NCI-H2107 treated with DMSO at 0.1 percent for 48 hours (cell line): ENCODE measurements around the gene PLA2G15.

Source experiments
- DNase-seq: peaks from one replicate; lab custom pipeline; 2025; ENCODE audit not compliant: unreplicated experiment; lab: John Stamatoyannopoulos, UW

PLA2G15 gene

DNA sequence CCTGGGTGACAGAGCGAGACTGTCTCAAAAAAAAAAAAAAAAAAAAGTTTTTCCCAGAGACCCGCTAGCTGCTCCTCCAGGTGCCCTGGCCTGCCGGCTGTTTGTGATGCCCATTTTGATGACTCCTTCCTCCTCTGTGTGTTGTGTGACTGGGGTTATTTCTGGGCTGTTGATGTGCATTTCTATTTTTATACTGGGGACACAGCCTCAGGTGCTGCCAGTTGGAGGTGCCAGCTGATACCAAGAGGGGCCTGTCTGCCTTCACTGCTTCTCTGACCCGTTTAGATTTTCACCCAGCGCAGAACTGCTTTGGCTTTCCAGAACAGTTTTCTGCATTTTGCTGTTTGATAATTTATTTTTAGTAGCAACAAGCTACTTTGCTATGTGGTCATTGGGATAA lies 6.7 kb downstream of the PLA2G15 start:
- no peak for DNase-seq

DNA sequence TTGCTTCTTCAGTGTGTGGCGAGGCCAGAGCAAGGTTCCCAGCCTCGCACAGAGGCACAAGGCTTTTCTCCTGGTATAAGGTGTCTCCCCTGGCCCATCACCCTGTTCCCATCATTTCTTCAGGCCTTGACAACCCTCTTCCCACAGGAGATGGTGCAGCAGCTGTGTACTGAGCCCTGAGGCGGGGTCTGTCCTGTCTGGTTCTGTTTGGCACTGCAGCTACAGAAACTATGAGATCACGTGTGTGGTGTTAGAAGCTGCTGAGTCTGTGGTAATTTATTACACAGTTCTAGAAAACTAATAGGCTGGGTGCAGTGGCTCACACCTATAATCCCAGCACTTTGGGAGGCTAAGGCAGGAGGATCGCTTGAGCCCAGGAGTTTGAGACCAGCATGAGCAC lies 7.2 kb downstream of the PLA2G15 start:
- no peak for DNase-seq

DNA sequence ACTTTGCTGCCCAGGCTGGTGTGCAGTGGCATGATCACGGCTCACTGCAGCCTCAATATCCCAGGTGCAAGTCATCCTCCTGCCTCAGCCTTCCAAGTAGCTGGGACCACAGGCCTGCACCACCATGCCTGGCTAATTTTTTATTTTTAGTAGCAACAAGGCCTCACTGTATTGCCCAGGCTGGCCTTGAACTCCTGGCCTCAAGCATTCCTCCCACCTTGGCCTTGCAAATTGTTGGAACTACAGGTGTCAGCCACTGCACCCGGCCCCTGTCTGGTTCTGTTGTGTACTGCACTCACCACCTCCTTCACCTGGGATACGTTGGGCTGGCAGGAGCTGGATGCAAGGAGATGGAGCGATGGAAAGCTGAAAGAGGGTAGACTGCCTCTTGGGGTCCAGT lies 8.5 kb downstream of the PLA2G15 start:
- DNase-seq: no peak

DNA sequence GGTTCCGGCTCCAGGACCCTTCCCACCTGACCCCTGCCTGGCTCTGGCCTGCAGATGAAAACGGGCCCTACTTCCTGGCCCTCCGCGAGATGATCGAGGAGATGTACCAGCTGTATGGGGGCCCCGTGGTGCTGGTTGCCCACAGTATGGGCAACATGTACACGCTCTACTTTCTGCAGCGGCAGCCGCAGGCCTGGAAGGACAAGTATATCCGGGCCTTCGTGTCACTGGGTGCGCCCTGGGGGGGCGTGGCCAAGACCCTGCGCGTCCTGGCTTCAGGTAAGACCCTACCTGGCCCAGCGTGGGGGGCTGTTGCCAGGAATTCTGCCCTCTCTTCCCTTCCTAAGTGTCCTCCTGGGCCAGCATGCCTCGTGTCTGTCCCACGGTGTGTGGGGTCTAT lies 10.5 kb downstream of the PLA2G15 start:
- DNase-seq: no peak

DNA sequence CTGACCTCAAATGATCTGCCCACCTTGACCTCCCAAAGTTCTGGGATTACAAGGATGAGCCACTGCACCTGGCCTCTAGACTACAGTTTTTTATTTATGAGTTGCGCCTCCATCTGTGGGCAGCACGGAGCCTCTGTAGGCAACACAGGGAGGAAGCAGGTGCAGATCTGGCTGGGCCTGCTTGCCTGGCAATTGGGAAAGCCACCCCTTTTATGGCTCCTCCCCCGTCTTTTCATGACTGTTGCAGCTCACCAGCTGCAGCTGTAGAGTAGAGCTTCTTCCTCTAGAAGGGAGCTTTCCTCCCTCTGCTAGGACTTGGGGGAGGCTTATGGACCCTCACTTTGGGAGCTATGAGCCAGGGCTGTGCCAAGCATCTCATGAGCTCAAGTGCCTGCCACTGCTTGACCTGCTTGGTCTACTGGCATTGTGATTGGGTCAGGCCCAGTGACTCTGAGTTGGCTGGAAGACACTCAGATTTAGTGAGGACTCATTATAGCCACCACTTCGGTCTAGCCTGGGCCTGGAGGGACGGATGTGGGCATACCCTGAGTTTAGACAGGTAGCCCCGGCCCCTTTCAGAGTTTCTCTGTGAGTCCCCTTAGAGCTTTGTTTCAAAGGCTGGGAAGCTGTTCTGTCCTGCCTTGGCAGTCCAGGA lies 12.2 kb downstream of the PLA2G15 start:
- DNase-seq: peak; percentile 66

DNA sequence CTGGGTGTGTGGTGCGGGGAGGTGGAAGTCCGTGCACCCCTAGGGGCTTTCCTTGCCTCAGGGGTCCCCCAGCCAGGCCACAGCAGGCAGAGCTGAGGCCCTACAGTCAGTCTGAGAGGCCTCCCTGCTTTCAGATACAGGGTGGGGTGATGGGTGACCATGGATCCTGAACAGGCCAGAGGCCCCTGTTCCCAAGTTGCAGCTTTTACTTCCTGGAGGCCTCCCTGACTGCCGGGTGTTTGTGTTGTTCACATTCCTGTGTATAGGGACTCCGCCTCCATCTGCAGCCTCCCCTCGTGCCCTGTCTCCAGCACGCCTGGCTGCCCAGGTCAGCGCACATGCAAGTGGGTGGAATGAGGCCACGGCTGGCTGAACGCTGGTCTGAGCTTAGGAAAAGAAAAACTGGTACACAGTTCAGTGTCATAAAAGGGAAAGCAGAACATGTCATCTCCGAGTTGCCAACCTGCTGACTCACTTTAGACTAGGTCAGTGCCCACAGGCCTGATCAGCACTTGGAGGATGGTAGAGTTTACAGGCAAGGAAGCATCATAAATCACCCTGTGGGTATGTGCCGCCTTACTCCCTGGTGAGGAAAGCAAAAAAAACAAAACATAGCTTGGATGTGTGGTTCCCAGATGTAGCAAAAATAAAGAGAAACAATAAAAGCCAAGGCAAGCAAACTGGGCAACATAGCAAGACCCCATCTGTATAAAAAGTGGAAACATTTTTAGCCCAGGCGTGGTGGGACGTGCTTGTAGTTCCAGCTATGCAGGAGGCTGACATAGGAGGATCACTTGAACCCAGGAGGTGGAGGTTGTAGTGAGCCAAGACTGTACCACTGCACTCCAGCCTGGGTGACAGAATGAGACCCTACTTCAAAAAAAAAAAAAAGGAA lies 13.0 kb downstream of the PLA2G15 start:
- no peak for DNase-seq

DNA sequence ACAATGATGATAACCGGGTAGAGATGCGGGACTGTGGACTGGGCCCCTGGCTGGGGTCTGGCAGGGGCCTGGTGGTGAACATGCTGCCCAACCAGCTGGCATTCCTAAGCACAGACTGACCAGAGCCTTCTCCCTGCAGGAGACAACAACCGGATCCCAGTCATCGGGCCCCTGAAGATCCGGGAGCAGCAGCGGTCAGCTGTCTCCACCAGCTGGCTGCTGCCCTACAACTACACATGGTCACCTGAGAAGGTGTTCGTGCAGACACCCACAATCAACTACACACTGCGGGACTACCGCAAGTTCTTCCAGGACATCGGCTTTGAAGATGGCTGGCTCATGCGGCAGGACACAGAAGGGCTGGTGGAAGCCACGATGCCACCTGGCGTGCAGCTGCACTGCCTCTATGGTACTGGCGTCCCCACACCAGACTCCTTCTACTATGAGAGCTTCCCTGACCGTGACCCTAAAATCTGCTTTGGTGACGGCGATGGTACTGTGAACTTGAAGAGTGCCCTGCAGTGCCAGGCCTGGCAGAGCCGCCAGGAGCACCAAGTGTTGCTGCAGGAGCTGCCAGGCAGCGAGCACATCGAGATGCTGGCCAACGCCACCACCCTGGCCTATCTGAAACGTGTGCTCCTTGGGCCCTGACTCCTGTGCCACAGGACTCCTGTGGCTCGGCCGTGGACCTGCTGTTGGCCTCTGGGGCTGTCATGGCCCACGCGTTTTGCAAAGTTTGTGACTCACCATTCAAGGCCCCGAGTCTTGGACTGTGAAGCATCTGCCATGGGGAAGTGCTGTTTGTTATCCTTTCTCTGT lies 14.0 kb downstream of the PLA2G15 start:
- DNase-seq: no peak

DNA sequence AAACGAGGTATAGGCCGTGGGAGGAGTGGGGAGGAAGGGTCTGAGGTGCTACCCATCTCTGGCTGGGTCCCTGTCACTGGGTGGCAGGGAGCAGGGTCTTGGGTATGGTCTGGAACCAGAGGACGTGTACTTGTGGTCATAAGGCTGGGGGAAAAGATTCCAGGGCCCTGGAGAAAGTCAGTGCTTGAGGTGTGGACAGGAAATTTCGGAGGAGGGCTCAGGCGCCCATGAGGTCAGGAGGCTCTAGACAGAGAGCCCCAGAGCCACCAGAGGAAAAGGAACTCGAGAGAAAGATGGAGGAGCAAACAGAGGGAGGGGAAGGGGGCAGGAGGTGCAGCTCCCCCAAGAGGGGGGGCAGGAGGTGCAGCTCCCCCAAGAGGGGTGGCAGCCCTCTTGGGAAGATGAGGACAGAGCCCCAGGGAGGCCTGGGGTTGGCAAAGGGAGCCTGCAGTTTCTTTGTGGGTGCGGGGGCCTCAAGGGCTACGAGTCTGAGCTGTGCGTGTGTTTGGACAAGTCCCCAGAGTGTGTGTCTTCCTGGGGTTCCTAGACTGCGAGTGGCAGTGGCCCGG lies 18.5 kb downstream of the PLA2G15 start:
- DNase-seq: no peak

DNA sequence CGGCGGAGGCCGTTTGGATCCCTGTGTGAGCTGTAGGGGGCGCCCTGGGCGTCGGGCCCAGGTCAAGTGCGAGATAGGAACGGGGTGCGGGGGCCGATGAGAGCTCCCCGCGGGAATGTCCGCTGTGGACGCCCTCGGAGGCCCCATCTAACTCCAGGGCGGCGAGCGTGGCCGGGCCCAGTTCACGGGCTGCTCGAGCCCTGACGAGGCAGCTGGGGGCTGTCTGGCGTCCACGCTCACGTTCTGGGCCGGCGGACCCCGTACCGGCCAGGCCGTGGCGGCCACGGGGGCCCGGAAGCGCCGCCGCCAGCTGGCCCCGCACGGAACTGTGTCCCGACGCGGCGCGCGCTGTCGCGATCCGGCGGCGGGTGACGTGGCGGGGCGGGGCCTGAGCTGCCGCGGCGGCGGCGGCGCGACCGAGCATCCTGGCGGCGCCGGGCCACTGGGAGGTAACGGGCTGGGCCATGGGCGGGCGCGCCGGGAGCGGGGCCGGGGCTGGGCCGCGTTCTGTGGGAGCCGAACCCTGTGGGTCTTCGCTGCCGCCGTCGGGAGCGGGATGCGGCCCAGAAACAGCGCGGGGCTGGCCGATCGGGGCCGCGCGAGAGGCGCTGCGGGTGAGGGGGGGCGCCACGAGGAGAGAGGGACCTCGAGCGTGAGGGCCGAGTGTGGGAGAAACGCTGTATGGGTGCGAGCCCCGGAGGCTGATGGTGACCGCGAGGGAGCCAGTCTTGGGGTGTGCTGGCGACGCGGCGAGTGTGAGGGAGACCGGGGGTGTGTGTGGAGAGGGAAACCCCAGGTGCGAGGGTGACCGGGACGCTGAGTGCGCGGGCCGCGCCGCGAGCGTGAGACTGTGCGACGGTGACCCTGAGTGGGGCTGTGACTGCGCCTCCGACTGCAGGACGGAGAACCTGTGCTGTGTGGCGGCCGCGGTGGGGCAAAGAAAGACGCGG lies 19.2 kb downstream of the PLA2G15 start, which contains the start of gene SLC7A6:
SLC7A6 (plus strand) TSS at position 399 of the 950 bp plus-strand sequence. CDS start 10,201 bp downstream, outside the sequence.
- DNase-seq: peak; percentile 44

DNA sequence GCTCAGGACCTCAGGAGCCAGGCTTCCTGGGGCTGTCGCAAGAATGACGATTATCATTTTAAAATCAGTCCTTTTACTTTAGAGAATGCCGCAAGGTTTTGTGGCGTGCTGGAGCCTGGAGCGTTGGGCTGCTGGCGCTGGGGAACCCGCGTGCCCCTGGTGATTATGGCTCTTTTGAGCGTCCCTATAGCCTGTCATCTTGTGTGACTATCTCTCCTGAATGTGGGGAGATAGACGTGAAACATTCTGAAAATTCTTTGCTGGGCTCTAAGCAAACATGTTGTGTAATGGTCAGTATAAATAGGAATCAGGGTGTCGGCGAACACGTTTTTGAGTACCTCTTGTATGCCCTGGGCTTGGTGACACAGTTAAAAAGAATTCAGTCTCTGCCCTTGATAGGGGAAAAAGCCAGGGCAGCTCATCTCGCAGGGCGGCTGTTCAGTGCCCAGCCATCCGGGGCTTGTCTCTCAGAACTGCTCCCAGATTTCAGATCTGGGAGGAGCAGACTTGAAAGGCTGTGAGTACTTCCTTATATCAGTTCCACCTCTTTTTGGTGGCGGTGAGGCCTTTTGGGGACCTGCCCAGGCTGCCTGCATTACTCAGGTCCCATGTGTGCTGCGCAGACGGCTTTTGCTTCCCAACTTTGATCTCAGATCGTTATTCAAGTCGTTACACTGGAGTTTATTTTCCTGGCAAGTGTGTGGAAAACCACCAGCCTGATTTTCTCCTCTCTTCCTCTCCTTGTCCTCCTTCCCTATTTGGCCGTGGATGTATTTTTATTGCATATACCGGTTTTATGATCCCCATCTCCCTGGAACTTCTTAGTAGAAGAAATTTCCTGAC lies 20.1 kb downstream of the PLA2G15 start:
- peak; percentile 31 for DNase-seq

DNA sequence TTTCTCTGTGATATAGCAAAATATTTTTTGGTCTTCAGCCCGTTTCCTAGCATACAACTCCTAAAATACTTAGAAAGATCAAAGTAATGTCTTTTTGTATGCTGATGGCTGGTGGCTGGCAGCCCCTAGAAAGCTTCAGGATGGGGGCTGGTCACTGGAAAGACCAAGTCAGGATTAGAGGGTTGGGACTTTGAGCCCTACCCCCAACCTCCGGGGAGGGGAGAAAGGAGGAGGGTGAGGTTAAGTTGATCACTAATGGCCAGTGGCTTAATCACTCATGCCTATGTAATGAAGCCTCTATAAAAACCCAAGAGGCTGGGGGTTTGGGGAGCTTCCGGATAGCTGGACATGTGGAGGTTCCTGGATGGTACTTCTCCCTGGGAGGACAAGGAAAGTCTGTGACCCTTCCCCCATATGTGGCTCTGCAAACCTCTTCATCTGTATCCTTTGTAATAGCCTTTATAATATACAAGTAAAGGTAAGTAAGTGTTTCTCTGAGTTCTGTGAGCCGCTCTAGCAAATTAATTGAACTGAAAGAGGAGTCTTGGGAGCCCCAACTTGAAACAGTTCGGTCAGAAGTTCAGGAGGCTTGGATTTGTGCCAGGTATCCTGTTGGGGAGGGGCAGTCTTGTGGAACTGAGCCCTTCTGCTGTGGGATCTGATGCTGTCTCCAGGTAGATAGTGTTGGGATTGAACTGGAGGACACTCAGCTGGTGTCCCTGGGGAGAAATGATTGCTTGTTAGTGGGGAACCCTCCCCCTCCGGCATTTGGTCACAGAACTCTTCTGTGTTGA lies 22.6 kb downstream of the PLA2G15 start:
- peak; percentile 93 for DNase-seq

DNA sequence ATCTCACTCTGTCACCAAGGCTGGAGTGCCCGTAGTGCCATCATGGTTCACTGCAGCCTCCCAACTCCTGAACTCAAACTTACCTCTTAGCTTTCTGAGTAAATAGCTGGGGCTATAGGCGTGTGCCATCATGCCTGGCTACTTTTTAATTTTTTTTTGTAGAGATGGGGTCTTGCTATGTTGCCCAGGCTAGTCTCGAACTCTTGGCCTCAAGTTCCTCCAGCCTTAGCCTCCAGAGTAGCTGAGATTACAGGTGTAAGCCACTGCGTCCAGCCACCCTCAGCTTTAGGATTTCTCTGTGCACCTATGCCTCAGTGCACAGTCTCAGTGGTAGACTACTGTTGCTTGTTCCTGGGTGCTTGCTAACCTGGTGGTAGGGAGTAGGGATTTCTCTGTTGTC lies 24.6 kb downstream of the PLA2G15 start:
- no peak for DNase-seq

DNA sequence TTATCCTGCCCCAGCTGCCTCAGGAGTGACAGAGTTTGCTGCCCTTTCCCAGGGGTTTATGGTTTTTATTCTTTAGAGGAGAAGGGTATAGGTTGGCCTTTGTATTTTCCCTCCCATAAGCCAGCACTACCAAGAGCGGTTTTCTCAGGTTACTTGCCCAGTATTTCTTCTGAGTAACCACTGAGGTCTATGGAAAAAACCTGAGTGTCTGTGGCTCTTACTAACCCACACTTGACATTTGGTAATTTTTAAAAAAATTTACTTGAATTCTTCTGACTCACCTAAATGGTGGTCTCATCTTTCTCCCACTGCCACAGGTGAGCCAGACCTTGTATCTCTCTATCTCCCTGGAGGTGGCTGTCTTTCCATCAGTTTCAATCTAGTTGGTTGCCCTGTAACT lies 25.2 kb downstream of the PLA2G15 start:
- peak; percentile 47 for DNase-seq

DNA sequence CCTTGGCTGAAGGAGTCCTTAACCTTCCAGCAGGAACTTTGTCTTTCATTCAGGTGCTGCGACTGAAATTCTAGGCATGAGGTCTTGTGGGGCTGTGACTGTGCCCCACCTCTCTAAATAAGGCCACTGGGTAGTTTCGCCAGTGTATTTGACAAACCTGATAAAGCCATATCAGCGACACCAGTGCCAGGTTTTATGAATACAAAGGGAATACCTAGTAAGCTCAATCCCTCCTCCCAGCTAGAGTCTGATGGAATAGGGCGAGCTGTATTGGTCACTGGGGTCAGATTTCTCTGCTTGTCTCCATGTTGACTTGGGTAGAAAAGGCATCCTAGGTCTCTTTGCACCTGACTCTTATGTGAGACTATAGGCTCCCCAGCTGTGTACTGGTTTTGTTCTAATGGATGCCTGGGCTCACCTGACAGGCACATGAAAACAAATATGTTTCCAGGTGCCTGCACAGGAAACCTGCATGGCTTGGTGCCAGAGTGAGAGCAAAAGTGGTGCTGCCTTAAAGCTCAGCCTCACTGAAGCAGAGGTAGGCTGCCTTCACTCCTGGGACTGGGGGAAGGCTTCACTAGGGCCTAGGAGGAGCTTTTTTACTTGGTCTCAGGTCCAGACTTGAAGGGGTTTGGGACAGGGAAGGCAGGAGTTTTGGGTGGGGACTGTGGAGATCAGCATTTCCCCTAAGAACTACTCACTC lies 27.5 kb downstream of the PLA2G15 start:
- peak; percentile 97 for DNase-seq

DNA sequence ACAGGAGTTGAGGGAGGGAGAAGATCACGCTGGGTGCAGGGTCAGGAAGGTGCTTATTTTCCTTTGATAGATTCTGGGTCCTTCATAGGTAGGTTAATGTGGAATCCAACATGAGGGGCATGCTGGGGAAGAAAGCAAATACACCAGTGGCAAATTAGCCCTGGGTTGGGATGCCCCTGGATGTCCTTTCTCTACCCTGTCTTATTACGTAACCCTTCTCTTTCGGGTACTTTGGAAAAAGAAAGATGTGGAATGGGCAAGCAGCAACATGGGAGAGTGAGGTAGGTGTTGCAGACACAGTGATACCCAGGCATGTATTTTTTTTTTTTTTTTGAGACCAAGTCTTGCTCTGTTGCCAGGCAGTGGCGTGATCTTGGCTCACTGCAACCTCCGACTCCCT lies 28.3 kb downstream of the PLA2G15 start:
- no peak for DNase-seq

DNA sequence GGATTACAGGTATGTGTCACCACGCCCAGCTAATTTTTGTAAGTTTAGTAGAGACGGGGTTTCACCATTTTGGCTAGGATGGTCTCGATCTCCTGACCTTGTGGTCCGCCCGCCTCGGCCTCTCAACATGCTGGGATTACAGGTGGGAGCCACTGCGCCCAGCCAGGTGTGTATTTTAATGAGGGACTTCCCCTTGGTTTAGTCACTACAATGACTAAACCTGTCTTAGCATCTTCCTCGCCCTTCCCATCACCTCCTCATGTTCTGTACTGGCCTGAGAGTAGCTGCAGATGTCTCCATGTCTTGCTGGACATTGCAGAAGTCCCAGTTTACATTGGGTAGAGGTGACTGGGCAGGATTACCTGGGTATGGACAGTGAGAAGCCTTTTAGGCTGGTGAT lies 28.7 kb downstream of the PLA2G15 start:
- DNase-seq: no peak

DNA sequence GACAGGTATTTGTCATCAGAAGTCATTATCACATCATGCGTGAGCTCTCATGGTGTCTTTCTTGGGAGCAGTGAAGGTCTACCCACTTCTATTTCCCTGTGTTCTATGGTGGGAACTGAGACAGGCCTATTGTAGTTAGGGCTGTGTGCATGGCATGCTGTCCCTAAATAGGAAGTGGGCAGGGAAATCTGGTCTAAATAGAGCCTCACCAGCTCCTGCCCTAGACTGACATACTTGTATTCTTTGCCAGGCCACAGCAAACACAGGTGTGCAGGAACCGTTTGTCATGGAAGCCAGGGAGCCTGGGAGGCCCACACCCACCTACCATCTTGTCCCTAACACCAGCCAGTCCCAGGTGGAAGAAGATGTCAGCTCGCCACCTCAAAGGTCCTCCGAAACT lies 29.3 kb downstream of the PLA2G15 start:
- DNase-seq: no peak
